Fibroblast of the aortic adventitia (primary cell): ENCODE measurements around the gene ALDH1A1. TPM values are rescaled to one million over a fixed set of nuclear protein-coding genes. Genes with fewer than 3 reads are reported as not detected.
A peak's percentile ranks its signal among the peaks of the same experiment; 100 is the strongest.

ENCODE experiments used
- DNase-seq: peaks from one replicate; pipeline ENCODE4 v3.0.0-alpha.2; 2010; ENCODE audit warnings: low read depth
- H3K4me3 ChIP-seq: 2 replicates; pipeline ENCODE4 v1.5.1; 2011; ENCODE audit warnings: low read depth, mild to moderate bottlenecking, control low read depth, low read length, moderate library complexity
- total RNA-seq: library from RNA; depleted of rRNA; stranded (reverse); fragments of >200 nt; gene quantifications from 2 replicates; pipeline ENCODE4 v1.2.3, GENCODE V29; 2012; ENCODE audit warnings: low replicate concordance
- TF ChIP-seq, protein P1 (sequence below): IDR thresholded peaks from 2 replicates; pipeline ENCODE4 v1.5.1; 2011; ENCODE audit warnings: mild to moderate bottlenecking, low read length, control low read depth, inconsistent platforms; ENCODE audit not compliant: insufficient read depth

The ALDH1A1 gene
- total RNA-seq, 1 donor = 8.8 TPM

DNA sequence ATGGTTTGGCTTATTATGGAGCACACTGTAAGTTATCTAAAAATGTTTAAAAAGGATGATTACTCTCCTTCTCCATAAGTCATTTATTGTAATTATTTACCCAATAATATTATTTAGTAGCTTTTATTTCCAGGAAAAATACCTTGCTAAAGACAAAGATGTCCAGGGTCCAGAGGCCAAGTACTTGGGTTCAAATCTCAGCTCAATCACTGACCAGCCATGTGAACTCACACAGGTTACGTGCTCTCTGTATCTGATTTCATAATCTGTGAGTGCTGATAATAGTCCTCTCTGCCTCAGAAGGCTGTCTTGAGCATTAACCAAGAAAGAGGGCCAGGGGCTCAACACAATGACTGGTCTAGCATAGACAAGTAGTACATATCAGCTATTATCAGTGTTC lies 27.0 kb downstream of the ALDH1A1 start:
- DNase-seq = no peak
- TF ChIP-seq, protein P1, sequence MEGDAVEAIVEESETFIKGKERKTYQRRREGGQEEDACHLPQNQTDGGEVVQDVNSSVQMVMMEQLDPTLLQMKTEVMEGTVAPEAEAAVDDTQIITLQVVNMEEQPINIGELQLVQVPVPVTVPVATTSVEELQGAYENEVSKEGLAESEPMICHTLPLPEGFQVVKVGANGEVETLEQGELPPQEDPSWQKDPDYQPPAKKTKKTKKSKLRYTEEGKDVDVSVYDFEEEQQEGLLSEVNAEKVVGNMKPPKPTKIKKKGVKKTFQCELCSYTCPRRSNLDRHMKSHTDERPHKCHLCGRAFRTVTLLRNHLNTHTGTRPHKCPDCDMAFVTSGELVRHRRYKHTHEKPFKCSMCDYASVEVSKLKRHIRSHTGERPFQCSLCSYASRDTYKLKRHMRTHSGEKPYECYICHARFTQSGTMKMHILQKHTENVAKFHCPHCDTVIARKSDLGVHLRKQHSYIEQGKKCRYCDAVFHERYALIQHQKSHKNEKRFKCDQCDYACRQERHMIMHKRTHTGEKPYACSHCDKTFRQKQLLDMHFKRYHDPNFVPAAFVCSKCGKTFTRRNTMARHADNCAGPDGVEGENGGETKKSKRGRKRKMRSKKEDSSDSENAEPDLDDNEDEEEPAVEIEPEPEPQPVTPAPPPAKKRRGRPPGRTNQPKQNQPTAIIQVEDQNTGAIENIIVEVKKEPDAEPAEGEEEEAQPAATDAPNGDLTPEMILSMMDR = no peak

DNA sequence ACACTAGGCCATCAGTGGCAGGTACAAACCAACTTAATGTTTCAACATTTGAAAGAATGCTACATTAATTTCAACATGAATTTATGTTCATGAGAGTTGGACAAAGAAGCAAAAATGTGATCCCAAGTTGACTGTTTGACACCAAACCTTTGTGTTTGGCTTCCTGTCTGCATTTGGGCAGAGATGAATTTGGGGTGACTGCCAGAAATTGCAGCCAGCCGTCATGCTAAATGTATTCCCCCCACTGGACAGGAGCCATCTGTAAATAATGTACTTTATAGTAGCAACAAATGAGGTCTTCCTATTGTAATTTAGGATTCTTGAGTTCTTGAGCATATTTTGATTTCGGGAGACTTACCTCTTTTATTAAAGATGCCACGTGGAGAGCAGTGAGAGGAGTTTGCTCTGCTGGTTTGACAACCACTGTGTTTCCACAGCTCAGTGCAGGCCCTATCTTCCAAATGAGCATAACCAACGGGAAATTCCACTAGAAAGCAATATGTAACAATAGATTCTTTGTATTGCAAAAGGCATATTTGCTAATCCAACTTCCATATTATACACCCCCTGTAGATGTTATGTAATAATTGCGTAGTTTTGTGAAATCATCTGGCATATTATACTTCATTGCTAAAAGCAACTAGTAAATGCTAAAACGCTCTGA lies 27.6 kb downstream of the ALDH1A1 start:
- DNase-seq = peak; percentile 41
- H3K4me3 ChIP-seq = no peak overlapping the region
- TF ChIP-seq, protein P1 = no peak

More for the DNA sequence above, 27.0 kb downstream of the ALDH1A1 start:
- no peak overlapping the region for H3K4me3 ChIP-seq

DNA sequence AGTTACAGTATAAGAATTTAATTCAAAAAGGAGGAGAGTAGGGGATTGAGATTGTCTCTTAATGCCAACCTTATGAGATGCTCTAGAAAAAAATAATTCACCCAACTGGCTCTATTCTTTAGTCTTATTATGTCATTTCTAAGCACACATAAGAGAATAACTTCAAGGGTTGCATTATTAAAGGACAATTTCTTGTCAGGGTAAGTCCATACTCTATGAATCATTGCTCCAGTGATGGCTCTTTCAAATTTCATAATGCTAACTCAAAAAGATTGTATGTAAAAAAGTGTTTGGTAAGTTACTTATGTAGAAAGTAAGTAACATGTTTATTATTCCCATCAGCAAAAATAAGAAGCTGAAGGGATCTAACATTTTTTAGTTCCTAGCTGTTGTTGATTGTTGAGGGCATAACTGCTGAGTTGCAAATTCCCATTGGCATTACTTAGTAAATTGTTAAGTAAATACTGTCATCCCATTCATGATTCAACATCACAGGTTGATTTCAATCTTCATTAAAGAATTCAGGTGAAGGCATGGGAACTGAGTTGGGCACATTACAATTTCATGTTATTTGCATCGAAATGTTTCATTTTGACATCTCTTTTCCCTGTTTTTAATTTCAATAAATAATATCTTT lies 28.6 kb downstream of the ALDH1A1 start:
- TF ChIP-seq, protein P1 = no peak
- H3K4me3 ChIP-seq = no peak overlapping the region
- DNase-seq = no peak

DNA sequence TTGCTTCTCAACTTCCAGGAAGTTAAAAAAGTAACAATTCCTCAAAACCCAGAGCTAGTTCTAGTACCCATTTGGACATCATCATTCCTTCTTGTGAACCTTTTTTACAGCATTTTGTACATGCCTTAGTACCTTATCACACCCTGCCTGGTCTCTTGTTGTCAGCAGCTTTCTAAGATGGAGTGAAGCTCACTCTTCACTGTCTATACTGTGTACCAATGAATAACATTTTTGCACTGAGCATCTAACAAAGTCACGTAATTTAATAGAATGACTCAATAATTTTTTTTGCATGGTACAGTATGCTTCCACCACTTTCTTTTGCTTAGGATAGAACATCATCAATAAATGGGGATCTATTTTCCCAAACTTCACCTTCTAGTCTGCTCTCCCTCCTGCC lies 29.8 kb downstream of the ALDH1A1 start:
- no peak for DNase-seq
- H3K4me3 ChIP-seq = no peak overlapping the region
- TF ChIP-seq, protein P1 = no peak

DNA sequence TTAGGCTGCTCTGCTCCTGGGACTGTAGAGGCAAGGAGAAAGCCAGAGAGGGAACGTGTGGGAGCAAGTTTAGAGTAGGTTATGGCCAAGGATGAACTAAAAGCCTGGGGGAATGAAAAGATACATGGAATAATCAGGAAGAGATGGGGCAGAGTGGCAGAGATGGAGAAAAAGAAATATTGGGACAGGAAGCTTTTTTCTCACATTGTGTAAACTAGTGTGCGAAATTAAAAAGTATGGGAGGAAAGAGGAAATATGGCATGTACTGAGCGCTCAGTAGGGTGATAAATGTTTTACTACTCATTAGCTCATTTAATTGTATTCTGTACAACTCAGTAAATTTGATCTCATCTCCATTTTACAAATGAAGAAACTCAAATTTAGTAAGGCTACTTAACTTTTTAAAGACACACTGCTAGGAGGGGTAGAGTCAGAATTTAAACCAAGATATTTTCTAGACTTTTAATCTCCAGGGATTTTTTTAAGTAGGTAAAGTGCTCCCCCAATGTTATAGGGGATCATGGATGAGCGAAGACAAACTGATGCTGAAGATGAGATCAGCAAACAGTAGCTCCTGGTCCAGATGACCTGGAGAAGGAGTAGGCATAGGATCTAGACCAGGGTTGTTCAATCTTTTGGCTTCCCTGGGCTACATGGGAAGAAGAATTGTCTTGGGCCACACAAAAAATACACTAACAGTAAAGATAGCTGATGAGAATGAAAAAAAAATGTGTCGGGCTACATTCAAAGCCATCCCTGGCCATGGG lies 30.8 kb downstream of the ALDH1A1 start:
- H3K4me3 ChIP-seq = no peak overlapping the region
- no peak for DNase-seq
- TF ChIP-seq, protein P1 = no peak

DNA sequence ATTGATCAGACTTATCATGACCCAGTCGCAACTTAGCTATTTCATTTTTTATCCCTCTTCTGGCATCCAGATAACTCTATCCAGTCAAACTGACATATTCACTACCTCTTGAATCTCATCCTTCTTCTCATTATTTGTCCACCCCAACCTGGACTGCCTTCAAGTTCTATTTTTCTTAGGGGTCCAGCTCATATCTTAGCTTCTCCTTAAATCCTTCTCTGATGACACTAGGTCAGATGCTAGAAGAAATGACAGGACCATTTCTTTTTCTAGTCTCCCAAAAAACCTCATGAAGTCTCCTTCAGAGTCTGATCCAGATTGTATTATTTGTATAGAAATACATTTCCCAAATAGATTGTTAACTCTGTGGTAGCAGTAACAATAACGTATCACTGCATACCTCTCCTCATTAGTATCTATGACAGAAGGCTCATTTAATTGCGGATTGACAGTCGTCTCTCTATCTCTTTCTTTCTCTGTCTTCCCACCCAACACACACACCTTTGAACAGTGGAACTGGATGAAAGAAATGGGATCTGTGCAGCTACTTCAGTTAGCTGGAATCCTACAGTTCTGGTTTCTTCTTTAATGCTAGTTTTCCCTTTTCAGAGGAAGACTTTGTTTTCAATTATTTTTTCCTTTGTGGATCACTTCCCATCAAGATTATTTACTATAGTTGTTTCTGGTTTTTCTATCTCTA lies 33.5 kb downstream of the ALDH1A1 start:
- TF ChIP-seq, protein P1 = no peak
- no peak for DNase-seq
- H3K4me3 ChIP-seq = no peak overlapping the region
